ENCODE measurements around the gene ATP2C2. TPM values are rescaled to one million over a fixed set of nuclear protein-coding genes. Genes with fewer than 3 reads are reported as not detected.

The ATP2C2 gene
- total RNA-seq, 4 donors from 2014 or later, result 138 to 3,342 (median 155) TPM

DNA sequence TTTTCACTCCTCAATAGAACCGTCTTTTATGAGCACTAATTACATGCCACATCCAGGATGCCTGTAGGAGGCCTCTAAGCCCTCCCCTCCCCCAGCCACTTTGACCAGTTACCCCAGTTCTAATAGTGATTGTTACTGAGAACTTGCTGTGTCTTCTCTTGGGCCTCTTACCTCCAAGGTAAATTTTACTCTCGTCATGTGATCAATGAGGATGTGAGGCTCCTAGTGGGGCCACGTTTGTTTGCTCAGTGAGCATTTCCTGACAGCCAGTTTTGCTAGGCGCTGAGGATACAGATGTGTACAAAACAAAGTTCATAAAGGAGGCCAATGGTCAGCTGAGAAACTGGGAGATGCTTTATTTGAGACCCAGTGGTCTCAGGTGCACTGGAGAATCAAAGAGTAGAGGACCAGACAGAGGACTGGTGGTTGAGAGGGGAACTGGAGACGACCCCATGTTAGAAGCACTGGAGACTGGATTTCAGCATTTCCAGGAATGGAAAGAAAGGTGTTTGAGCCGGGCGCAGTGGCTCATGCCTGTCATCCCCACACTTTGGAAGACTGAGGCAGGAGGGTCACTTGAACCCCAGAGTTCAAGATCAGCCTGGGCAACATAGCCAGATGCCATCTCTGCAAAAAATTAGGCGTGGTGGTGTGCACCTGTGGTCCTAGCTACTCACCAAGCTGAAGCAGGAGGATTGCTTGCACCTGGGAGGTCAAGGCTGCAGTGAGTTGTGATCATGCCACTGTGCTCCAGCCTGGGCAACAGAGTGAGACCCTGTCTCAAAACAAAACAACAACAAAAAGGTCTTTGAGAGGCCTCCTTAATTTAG is 2.6 kb downstream of the ATP2C2 start:
- Histone ChIP-seq H3K9me3 (no peaks in the 10 kb centered on the region), H3K36me3 (no peaks in the 10 kb centered on the region), H3K27ac (peak overlapping the region; percentile 83 to 91 (median 90)), H3K4me1 (peaks cover 0 to 27% (median 14%) of the 10 kb centered on the region in 4 donors), H3K4me3 (no peak overlapping the region), H3K27me3 (peaks cover 36% of the 10 kb centered on the region)
- WGBS, 2 donors (ENCODE audit: low coverage in 1 of 2), result 44 to 51% methylated on average over 7 to 8 of the region's 8 CpGs
- TF ChIP-seq EP300 (IDR thresholded peaks at IDR 0.05; ENCODE audit: low read depth) (no peak), POLR2A (IDR thresholded peaks at IDR 0.05) (no peak), POLR2AphosphoS5 (IDR thresholded peaks at IDR 0.05) (no peak)
- TF ChIP-seq, protein P1, sequence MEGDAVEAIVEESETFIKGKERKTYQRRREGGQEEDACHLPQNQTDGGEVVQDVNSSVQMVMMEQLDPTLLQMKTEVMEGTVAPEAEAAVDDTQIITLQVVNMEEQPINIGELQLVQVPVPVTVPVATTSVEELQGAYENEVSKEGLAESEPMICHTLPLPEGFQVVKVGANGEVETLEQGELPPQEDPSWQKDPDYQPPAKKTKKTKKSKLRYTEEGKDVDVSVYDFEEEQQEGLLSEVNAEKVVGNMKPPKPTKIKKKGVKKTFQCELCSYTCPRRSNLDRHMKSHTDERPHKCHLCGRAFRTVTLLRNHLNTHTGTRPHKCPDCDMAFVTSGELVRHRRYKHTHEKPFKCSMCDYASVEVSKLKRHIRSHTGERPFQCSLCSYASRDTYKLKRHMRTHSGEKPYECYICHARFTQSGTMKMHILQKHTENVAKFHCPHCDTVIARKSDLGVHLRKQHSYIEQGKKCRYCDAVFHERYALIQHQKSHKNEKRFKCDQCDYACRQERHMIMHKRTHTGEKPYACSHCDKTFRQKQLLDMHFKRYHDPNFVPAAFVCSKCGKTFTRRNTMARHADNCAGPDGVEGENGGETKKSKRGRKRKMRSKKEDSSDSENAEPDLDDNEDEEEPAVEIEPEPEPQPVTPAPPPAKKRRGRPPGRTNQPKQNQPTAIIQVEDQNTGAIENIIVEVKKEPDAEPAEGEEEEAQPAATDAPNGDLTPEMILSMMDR (IDR thresholded peaks at IDR 0.05), result no peak
- intact Hi-C loops (cut with DNase I; ENCODE audit: low total_unique reads), result no loop called here
- DNase-seq, result peak; percentile 39
- in situ Hi-C loops (cut with MboI; ENCODE audit: low pct_ligation_motif_present in 1 of 4, low pct_unique_long_range_greater_than_20kb in 1 of 4, low sequenced_read_pairs in 3 of 4), result no loop called here

DNA sequence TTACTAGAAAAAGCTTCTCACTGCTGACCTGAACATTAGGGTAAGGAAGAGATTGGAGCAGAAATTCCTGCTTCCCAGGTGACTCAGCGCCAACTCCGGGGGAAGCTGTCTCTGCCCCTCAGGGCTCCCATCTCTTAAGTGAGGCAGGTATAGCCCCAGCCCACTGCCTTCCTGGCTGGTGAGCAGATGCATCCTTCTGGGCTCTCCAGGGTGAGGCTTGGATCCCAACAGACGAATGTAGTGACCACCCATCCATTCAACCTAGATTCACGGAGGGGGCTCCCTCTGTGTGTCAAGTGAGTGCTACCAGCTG is 3.2 kb downstream of the ATP2C2 start:
- peaks cover 0 to 27% (median 14%) of the 10 kb centered on the region in 4 donors for H3K4me1 ChIP-seq
- 55% methylated on average over 4 of the region's 4 CpGs; no CpG with 5 or more reads in 1 of the 2 donors for WGBS, 2 donors (ENCODE audit: low coverage in 1 of 2)
- H3K27me3 ChIP-seq, result peaks cover 34% of the 10 kb centered on the region
- H3K36me3 ChIP-seq, result no peaks in the 10 kb centered on the region
- in situ Hi-C loops (cut with MboI; ENCODE audit: low pct_ligation_motif_present in 1 of 4, low pct_unique_long_range_greater_than_20kb in 1 of 4, low sequenced_read_pairs in 3 of 4), result no loop called here
- no peaks in the 10 kb centered on the region for H3K9me3 ChIP-seq
- DNase-seq, result no peak
- intact Hi-C loops (cut with DNase I; ENCODE audit: low total_unique reads), result no loop called here
- peak overlapping the region in 3 of 4 donors; percentile 90 to 91 (median 90) for H3K27ac ChIP-seq
- no peak overlapping the region for H3K4me3 ChIP-seq
- TF ChIP-seq, protein P1 (IDR thresholded peaks at IDR 0.05), result no peak
- TF ChIP-seq EP300 (IDR thresholded peaks at IDR 0.05; ENCODE audit: low read depth) (no peak), POLR2AphosphoS5 (IDR thresholded peaks at IDR 0.05) (no peak), POLR2A (IDR thresholded peaks at IDR 0.05) (no peak)

DNA sequence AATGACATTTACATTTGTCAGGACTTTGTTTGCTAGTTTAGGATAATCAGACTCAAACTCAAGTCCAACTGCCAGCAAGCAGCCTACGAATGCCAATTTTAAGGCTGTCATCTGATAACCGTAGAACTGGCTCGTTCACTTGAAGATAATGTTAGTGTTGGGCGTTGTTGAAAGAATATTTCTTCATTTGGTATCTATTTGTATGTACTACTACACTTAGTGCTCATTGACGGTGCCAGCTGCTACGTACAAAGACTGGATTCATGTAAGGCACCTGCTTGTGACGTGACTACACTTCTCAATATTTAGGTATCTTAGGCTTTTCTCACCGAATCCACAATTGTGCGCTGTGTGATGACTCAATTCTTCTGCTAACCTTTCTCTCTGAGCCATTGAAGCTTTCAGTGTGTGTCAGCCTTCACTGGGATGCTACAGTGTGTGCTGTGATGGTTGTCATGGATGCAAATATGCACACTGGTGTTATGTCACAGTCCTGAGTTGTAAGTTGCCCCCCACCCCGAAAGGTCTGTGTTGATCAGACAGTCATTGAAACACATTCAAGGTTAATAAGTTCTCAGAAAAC is 5.7 kb downstream of the ATP2C2 start:
- no peak for TF ChIP-seq POLR2A (IDR thresholded peaks at IDR 0.05)
- TF ChIP-seq, protein P1 (IDR thresholded peaks at IDR 0.05), result no peak
- no peak for TF ChIP-seq EP300 (IDR thresholded peaks at IDR 0.05; ENCODE audit: low read depth)
- TF ChIP-seq POLR2AphosphoS5 (IDR thresholded peaks at IDR 0.05), result no peak
- DNase-seq, result no peak
- peaks cover 0 to 16% (median 8%) of the 10 kb centered on the region in 4 donors for H3K4me1 ChIP-seq
- H3K4me3 ChIP-seq, result no peak overlapping the region
- in situ Hi-C loops (cut with MboI; ENCODE audit: low pct_ligation_motif_present in 1 of 4, low pct_unique_long_range_greater_than_20kb in 1 of 4, low sequenced_read_pairs in 3 of 4) (no loop called here), intact Hi-C loops (cut with DNase I; ENCODE audit: low total_unique reads) (no loop called here)
- H3K9me3 ChIP-seq, result no peaks in the 10 kb centered on the region
- H3K36me3 ChIP-seq, result no peaks in the 10 kb centered on the region
- H3K27me3 ChIP-seq, result peaks cover 11% of the 10 kb centered on the region
- WGBS, 2 donors (ENCODE audit: low coverage in 1 of 2), result 72% methylated on average over 5 to 10 of the region's 10 CpGs
- no peak overlapping the region for H3K27ac ChIP-seq

DNA sequence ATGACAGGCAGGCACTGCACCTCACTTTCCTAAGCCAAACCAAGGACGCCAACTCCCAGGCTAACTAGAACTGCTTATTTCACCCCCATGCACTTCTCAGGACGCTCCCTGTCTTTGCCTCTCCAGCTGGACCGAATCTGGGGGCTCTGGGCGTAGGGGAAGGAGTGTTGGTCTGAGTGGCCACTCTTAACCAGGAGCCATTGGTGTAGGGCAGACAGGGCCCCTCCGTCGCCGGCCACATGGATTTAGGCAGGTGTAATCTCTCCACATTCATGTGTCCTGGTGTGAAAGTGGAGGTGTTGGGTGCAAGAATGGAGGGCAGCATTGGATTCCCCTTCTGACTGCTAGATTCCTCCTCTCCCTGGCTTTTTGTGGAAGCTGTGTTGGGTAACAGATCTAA is 9.8 kb downstream of the ATP2C2 start:
- Histone ChIP-seq H3K4me3 (no peak overlapping the region), H3K4me1 (peaks cover 0 to 5% (median 0%) of the 10 kb centered on the region in 4 donors), H3K27me3 (no peaks in the 10 kb centered on the region), H3K27ac (no peak overlapping the region), H3K9me3 (no peaks in the 10 kb centered on the region), H3K36me3 (no peaks in the 10 kb centered on the region)
- WGBS, 2 donors (ENCODE audit: low coverage in 1 of 2), result 83% methylated on average over 7 of the region's 7 CpGs; no CpG with 5 or more reads in 1 of the 2 donors
- TF ChIP-seq EP300 (IDR thresholded peaks at IDR 0.05; ENCODE audit: low read depth) (no peak), POLR2AphosphoS5 (IDR thresholded peaks at IDR 0.05) (no peak), POLR2A (IDR thresholded peaks at IDR 0.05) (no peak)
- TF ChIP-seq, protein P1 (IDR thresholded peaks at IDR 0.05), result no peak
- intact Hi-C loops (cut with DNase I; ENCODE audit: low total_unique reads) (no loop called here), in situ Hi-C loops (cut with MboI; ENCODE audit: low pct_ligation_motif_present in 1 of 4, low pct_unique_long_range_greater_than_20kb in 1 of 4, low sequenced_read_pairs in 3 of 4) (no loop called here)
- no peak for DNase-seq
